GM19099 (cell line): ENCODE measurements around the gene P2RX6.

Experiments used
- POLR2A ChIP-seq: IDR thresholded peaks from 3 replicates; pipeline ENCODE4 v1.6.1; 2011; ENCODE audit warnings: low read depth; ENCODE audit not compliant: insufficient read length; ENCODE audit errors: extremely low read depth

The P2RX6 gene

DNA sequence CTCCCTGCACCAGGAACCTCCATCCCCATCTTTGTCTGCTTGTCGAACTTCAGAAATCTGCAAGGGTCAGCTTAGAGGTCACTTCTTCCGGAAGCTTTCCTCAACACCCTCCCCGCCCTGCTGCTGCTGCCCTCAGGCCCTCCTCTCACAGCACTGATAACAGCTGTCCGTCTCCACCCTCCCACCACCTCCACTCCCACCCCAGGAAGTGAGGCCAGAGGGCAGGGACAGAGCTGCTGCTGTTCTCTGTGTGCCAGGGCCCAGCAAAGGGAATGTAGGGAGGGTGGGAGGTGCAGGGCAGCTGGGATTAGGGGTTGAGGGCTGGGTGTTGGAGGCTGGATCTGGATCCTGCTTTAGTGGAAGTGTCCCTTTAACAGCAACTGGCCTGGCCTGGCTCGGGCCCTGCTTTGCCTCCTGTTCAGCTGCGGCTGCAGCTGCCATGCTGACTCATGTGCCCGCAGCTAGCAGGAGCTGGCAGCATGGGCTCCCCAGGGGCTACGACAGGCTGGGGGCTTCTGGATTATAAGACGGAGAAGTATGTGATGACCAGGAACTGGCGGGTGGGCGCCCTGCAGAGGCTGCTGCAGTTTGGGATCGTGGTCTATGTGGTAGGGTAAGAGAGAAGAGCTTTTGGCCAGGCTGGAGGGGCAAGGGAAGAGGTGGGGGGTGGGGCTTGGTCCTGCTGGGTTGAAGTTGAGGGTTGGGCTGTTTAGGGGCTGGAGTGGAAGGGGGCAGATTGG lies at the start of gene P2RX6:
TSS of gene P2RX6 (plus strand) at position 440 of the 740 bp plus-strand sequence. CDS start at position 450, 10 bp downstream.
- TF ChIP-seq POLR2A, result no peak

DNA sequence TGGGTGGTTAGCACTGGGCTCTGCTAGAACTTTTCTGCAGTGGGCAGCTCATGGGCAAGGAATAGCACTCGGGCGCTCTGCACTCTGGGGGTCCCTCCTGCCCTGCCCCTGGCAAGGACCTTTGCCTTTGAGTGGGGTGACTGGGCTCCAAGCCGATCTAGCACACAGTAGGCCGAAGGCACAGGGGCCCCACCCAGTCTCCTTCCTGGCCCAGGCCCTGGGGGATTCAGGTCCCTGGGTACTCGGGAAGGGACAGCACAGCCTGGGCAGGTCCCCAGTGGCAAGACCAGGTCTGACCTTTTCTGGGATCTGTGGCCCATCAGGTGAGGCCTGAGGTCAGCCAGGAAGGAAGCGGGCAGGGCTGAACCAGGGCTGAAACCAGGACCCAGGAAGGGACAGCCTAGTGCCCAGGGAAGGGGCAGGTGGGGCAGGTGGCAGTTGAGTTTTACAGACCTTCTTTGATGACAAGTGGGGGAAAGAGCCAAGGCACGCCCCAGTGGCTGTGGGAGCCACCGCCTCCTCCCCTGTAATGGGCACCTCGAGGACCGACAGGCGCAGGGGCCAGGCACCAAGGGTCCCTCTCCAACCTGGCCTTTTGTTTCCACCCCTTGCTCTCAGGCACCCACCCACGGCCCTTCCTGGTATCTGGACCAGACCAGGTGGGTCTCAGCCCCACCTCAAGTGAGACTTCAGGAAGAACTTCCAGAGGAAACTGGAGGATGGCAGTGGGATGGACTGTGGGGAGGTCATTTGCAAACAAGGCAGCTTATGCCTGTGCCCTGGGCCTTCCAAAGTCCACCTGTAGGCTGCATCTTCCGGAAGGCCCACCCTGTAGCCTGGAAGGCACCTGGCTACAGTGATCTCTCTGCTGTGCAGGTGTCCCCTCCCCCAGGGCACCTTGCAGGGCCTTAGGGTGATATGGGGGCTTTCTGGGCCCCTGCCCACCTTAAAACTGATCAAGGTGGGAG lies 48.8 kb upstream of the P2RX6 start:
- TF ChIP-seq POLR2A, result no peak

DNA sequence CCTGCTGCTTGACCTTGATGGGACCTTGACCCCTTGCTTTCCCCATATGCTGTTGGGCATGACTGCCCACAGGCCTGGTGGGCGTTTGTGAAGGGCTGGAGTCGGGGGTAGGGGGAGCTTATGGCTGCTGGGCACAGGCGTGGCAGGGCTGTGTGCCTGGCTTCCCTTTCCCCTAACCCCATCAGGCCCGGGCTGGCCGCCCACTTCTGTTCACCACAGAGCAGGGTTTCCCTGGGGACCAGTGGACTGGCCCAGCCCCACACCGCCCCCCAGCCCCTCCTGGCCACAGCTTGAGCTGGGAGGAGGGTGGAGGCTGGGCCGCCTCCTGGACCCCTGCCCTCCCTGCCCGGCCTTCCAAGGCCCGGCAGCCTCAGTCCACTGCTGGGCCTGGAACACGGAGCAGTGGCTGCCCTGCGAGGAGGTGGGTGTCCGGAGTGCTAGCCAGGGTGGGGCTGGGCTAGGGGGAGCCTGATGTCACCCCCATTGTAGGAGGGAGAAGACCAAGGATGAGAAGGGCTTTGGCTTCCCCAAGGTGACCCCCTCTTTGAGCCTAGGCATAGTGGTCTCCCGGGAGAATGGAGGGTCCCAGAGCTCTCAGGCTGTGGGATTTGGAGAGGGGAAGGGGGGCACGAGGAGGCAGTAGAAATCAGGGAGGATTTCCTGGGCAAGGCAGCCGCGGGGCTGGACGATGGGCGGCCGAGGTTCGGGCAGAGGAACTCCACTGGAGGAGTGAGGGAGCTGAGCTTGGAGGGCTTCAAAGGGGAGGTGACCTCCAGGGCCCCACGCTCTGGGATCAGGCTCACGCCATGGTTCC lies 47.9 kb upstream of the P2RX6 start, which contains the start of gene AIFM3:
TSS of gene AIFM3 (plus strand) at position 373 of the 814 bp plus-strand sequence. CDS start 690 bp downstream, outside the sequence.
- no peak for TF ChIP-seq POLR2A

DNA sequence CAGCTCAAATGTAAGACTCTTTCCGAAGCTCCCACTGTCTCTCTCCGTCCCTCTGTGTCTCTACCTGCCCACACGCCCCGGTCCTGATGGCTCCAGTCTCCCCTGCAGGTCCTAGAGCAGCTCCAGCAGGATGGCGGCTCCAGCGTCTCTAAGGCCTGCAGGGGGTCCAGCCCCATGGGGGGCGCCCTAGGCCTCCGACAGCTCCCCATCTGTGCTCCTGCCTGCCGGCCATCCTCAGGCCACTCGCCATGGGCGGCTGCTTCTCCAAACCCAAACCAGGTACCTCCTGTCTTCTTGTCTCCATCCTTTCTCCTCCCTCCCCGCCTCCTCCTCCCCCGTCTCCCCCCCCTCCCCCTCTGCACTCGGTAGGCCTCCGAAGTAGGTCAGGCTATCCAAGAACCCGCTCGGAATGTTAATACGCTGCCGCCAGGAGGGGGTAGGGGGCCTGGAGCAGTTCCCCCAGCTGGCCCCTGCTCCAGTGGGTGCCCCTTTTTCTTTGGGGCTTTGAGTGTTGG lies 47.2 kb upstream of the P2RX6 start:
- TF ChIP-seq POLR2A, result no peak

DNA sequence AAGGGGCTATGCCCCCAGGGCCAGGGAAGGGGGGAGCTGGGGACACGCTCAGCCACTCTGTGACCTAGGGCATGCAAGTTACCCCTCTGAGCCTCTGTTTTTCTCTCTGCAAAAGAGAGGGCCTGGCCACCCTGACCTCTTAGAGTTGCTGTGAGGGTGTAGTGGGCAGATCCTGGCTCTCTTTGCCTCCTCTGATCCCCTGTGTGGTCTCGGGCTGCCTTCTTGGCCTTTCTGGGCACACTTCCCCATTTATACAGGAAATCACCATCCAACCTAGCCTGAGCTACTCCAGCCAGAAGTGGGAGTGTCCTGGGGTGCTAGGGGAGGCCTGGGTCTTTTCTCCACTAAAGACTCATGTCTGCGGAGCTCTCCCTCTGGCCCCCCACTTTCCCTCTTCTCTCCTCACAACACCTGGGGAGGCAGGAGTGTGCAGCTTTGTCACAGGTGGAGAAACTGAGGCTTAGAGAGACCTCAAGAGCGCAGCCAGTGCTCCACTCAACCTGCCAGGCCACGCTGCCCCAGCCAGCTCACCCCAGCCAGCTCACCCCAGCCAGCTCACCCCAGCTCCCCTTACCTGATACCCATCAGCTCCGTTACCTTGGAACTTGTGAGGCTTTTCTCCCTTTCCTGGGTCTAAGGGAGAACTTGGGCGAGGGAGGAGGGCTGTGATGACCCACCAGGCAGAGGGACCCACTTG lies 46.5 kb upstream of the P2RX6 start:
- no peak for TF ChIP-seq POLR2A

DNA sequence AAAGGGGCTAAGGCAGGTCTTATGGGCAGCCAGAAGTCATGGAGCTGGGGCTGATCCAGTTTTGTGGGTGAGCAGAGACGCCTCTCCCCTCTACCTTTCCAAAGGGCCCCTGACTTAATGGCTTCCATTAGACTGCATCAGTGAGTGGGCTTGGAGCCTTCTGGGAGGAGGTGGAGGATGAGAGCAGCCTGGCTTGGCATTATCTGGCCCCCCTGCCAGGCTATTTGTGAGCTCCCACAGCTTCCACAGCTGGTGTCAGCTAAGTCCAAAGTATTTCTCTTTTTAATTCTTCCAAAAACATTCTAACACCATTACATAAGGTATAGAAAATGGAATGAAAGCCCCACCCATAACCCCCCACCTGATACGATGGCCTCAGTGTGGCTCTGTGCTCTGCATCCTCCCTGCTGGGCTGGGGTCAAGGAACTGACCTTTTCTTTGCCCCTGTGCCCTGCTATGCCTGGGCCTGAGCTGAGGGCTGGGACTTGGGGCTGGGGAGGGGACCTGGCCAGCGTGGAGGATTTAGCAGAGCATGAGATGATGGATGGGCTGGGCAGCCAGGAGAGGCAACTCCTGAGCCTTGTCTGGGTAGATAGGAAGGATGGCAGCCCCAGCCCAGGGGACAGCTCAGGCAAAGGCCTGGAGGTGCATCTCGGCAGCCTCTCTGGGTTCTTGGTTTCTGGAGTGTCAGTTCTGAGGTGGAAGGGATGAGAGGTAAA lies 43.9 kb upstream of the P2RX6 start:
- TF ChIP-seq POLR2A, result no peak

DNA sequence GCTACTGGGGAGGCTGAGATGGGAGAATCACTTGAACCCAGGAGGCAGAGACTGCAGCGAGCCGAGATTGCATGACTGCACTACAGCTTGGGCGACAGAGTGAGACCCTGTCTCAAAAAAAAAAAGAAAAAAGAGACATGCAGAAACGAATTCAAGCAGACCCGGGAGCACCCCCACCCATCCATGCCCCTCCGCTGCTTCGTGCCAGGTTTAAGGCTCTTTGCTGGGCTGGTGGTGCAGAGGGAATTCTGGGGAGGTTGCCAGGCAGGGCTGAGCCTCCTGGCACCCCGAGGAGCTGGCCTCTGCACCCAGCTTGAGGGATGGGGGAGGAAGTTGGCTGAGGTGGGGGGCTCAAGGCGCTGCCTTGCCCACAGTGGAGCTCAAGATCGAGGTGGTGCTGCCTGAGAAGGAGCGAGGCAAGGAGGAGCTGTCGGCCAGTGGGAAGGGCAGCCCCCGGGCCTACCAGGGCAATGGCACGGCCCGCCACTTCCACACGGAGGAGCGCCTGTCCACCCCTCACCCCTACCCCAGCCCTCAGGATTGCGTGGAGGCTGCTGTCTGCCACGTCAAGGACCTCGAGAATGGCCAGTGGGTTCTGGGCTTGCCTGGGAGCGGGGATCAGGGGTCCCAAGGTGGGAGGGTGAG lies 41.9 kb upstream of the P2RX6 start:
- TF ChIP-seq POLR2A, result no peak

DNA sequence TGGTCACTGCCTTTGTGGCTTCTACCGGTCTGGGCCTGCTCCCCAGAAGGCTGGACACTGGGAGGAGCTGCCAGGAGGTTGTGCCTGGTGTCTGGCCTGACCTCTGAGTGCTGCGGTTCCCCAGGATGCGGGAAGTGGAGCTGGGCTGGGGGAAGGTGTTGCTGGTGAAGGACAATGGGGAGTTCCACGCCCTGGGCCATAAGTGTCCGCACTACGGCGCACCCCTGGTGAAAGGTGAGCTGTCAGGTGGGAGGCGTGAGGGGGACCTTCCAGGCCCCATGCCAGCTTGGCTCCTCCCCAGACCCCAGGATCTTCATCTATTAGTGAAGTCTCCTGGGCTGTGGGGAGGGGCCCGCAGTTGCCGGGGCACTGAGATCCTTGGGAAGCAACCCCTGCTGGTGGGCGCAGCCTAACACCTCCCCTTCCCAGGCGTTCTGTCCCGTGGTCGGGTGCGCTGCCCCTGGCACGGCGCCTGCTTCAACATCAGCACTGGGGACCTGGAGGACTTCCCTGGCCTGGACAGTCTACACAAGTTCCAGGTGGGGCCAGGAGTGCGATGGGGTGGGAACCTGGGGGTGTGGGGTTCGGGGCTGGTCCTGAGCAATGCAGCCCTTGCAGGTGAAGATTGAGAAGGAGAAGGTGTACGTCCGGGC lies 41.2 kb upstream of the P2RX6 start:
- TF ChIP-seq POLR2A, result no peak

DNA sequence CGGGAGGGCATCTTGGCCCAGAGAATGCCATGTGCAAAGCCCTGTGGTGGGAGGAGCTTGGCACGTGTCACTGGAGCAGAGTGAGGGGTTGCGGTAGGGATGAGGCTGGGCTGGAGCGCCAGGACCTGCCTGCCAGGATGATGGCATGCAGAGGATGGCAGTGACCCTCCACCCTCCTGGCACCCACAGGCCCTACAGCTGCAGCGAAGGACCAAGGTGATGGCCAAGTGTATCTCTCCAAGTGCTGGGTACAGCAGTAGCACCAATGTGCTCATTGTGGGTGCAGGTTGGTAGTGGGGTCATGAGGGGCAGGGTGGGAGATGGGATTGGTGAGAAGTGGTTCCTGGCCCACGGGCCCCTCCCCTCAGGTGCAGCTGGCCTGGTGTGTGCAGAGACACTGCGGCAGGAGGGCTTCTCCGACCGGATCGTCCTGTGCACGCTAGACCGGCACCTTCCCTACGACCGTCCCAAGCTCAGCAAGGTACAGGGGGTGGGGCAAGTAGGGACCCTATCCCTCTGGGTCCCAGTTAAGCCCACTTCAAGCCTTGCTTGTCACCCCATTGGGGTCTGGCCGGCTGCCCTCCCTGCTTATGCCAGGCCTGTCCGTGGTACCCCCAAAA lies 40.5 kb upstream of the P2RX6 start:
- no peak for TF ChIP-seq POLR2A

DNA sequence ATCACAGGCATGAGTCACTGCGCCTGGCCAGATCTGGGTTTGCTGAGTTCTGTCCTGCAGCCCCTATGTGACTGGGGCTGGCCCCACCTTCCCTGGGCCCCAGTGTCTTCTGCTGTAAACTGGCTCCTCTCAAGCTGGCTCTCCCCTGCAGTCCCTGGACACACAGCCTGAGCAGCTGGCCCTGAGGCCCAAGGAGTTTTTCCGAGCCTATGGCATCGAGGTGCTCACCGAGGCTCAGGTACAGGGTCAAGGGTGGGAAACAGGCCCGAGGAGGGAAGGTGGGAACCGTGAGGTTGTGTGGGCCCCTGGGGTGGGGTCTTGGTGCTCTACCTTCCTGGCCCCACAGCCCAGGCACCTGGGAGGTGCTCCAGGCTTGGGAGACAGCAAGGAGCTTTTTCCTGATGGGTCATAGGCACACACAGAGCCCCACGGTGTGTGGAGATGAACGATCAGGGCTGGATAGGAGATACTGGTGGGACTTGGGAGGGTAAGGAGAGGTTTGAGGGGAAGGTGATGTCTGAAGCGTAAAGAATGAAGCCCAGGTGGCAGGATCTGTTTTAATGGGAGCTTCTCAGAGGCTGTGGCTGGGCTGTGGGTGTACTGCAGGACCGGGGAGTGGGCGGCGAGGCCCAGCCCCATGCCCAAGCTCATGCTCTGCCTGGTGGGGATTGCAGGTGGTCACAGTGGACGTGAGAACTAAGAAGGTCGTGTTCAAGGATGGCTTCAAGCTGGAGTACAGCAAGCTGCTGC lies 39.2 kb upstream of the P2RX6 start:
- TF ChIP-seq POLR2A, result no peak

DNA sequence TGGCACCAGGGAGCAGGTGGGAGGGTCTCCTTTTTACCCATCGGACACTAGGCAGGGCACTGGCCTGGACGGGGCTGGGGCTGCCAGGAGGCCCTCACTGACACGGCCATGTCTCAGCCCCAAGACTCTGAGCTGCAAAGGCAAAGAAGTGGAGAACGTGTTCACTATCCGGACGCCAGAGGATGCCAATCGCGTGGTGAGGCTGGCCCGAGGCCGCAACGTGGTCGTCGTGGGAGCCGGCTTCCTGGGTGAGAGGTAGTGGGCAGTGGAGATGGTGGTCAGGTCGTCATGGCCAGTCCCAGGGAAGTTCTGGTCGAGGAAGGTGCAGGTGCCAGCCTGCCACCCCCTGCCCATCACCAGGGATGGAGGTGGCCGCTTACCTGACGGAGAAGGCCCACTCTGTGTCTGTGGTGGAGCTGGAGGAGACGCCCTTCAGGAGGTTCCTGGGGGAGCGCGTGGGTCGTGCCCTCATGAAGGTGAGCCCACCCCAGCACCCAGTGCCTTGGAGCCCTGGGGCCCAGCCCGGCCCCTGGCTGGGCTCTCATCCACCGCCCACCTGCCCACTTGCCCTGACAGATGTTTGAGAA lies 38.6 kb upstream of the P2RX6 start:
- no peak for TF ChIP-seq POLR2A
